ENCODE measurements around the gene GPN1.
A peak's percentile ranks its signal among the peaks of the same experiment; 100 is the strongest.
"Not testable (repeated sequence)": the region's sequence is repeated elsewhere in the genome, so short reads cannot be mapped to it uniquely, and the experiment has no call there.

The GPN1 gene

DNA sequence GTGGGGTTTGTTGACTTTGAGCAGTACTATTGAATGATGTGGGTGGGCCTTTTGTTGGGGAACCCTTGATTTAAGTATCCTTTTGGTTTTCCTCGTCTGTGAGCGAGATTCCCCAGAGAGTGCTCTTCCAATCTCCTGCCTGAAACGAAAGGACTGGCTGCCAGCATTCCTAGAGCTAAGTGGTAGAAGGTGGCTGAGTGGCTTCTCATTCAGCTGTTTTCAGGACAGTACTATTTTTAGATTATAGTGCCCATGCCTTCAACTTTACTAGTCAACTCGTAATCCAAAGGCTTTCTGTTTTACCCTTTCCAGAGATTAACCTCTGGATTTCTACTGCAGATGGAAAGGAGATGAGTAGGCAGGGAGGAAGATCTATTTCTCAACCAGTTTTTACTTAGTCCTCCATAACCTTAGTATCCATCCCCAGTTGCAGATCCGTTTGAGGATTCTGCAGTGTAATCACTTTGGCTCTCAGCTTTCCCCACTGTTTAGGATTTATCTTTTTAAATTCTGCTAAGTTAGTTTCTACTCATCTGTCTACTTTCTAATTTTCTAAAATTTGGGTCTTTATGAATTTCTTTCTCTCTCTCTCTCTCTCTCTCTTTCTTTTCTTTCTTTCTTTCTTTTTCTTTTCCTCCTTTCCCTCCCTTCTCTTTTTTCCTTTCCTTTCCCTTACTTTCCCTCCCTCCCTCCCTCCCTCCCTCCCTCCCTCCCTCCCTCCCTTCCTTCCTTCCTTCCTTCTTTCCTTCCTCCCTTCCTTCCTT lies 44.1 kb downstream of the GPN1 start:
- DNase-seq, result no peak

- no peak for DNase-seq
Observed at GRCh38 chr2:27680571-27680970, 51.7 kb downstream of the GPN1 start.

DNA sequence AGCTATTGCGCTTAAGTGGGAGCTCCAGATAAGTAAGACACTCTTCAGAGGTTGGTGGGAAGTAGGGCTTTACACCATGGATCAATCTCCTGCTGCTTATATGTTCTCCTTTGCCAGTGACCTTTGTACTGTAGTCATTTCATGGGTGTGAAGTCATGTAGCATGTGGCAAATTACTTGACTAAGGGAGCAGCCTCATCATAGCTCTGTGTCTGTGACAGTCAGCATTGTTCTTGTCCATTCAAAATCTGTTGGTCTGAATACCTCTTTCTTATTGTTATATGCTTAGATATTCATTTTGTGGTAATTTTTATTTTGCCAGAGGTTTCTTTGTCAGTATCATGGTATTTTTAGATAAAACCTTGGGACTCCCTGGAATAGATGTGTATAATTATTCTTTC lies 53.0 kb downstream of the GPN1 start:
- DNase-seq, result no peak

GRCh38 chr2:27682334-27682771 lies 53.5 kb downstream of the GPN1 start:
- DNase-seq, result not testable (repeated sequence)

DNA sequence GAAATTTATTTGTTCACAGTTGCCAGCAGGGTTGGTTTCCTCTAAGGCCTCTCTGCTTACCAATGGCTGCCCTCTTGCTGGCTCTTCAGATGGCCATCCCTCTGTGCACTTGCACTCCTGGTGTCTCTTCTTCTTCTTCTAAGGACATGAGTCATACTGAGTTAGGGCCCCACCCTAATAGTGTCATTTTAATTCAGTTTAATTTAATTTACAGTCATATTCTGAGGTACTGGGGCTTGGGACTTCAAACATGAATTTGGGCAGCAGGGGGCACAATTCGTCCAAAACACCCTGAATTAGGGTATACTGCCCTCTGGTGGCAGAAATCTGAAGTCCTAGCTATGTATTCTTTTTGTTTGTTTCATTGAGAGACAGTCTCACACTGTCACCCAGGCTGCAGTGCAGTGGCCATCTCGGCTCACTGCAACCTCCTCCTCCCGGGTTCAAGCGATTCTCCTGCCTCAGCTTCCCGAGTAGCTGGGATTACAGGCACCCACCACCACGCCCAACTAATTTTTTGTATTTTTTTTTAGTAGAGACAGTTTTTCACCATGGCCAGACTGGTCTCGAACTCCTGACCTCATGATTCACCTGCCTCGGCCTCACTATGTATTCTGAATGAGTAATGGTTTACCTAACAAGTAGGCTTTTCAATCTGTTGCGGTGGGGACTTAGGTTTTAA lies 54.7 kb downstream of the GPN1 start:
- DNase-seq, result peak; percentile 79

DNA sequence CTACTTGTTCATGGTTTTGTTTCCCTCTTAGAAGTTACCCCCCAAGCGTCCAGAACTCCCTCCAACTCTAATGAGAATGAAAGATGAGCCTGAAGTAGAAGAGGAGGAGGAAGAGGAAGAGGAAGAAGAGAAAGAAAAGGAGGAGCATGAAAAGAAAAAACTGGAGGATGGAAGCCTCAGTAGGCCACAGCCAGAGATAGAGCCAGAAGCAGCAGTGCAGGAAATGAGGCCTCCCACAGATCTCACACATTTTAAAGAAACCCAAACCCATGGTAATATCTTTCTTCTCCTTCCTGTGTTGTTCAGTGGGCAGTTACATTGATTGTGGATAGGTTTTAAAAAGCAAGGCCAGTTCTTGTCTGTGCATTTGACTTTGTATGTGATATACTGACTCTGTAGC lies 56.2 kb downstream of the GPN1 start:
- not testable (repeated sequence) for DNase-seq

DNA sequence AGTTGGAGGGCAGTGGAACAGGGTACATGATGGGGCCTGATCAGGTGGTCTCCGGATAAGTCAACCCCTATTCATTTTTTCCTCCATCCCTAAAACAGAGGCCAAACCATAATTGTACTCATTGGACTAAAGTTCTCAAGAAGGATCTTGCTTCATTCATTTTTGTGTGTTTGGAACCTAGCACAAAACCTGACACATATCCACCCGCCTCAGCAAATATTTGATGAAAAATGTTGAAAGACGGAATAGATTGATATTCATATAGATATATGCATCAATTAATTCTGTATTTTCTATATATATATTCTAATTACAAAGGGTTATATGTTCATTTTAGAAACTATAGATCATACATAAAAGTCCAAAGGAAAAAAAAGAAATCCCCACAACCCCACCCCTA lies 56.7 kb downstream of the GPN1 start:
- DNase-seq, result no peak

GRCh38 chr2:27687232-27687631 lies 58.4 kb downstream of the GPN1 start:
- no peak for DNase-seq

- DNase-seq, result no peak
Observed at GRCh38 chr2:27689424-27689823, 60.6 kb downstream of the GPN1 start.

- DNase-seq, result no peak
Observed at GRCh38 chr2:27690052-27690451, 61.2 kb downstream of the GPN1 start.

DNA sequence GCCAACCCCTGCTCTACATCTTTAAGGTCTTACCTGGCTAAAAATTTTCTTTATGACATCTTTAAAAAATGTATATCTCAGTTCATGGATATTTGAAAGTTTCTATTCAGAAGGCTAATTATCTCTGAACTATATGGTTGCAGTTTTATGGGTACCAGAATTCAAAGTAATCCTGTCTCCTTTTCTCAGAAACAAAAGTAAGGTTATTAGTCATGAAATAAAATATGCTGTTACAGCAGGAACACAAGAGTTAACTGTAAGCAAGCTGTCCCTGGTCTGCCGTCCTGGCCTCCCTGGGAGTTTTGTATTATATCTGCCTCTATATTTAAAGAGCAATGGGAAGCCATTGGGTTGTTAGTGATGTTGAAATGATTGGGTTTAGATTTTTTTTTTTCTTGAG lies 68.8 kb downstream of the GPN1 start:
- no peak for DNase-seq
